ENCODE data around the gene EHBP1L1.

GRCh38 chr11:65574811-65575567 is 864 bp upstream of the EHBP1L1 start:
- no peak for TF ChIP-seq CTCF (IDR thresholded peaks at IDR 0.05; ENCODE audit: poor library complexity, severe bottlenecking)
- TF ChIP-seq EP300 (conservative IDR thresholded peaks at IDR 0.05; ENCODE audit: poor library complexity, severe bottlenecking): no peak
- no peak for TF ChIP-seq TAF1 (IDR thresholded peaks at IDR 0.05; ENCODE audit: low read depth)
- no peak for TF ChIP-seq REST (IDR thresholded peaks at IDR 0.05; ENCODE audit: borderline replicate concordance)
- TF ChIP-seq POLR2AphosphoS5 (IDR thresholded peaks at IDR 0.05): no peak
- TF ChIP-seq MXI1 (conservative IDR thresholded peaks at IDR 0.05; ENCODE audit: poor library complexity, severe bottlenecking): no peak
- no peak for TF ChIP-seq EZH2 (IDR thresholded peaks at IDR 0.05; ENCODE audit: borderline replicate concordance, insufficient read depth, low read length, poor library complexity, severe bottlenecking)

All from neural cell (in vitro differentiated cells).